ENCODE data around the gene ATG4D.

The ATG4D gene

GRCh38 chr19:10567656-10568055 lies 24.0 kb downstream of the ATG4D start:
- TF ChIP-seq, protein P1, sequence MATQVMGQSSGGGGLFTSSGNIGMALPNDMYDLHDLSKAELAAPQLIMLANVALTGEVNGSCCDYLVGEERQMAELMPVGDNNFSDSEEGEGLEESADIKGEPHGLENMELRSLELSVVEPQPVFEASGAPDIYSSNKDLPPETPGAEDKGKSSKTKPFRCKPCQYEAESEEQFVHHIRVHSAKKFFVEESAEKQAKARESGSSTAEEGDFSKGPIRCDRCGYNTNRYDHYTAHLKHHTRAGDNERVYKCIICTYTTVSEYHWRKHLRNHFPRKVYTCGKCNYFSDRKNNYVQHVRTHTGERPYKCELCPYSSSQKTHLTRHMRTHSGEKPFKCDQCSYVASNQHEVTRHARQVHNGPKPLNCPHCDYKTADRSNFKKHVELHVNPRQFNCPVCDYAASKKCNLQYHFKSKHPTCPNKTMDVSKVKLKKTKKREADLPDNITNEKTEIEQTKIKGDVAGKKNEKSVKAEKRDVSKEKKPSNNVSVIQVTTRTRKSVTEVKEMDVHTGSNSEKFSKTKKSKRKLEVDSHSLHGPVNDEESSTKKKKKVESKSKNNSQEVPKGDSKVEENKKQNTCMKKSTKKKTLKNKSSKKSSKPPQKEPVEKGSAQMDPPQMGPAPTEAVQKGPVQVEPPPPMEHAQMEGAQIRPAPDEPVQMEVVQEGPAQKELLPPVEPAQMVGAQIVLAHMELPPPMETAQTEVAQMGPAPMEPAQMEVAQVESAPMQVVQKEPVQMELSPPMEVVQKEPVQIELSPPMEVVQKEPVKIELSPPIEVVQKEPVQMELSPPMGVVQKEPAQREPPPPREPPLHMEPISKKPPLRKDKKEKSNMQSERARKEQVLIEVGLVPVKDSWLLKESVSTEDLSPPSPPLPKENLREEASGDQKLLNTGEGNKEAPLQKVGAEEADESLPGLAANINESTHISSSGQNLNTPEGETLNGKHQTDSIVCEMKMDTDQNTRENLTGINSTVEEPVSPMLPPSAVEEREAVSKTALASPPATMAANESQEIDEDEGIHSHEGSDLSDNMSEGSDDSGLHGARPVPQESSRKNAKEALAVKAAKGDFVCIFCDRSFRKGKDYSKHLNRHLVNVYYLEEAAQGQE (IDR thresholded peaks at IDR 0.05; ENCODE audit: low read depth) = no peak
- no peak for TF ChIP-seq CEBPB (IDR thresholded peaks at IDR 0.05)
- TF ChIP-seq FOXM1 (IDR thresholded peaks at IDR 0.05; ENCODE audit: borderline replicate concordance, low read depth) = no peak
- TF ChIP-seq YY1 (IDR thresholded peaks at IDR 0.05; ENCODE audit: low read depth) = no peak
- no peak for TF ChIP-seq TAF1 (IDR thresholded peaks at IDR 0.05; ENCODE audit: low read depth)
- TF ChIP-seq, protein P2, sequence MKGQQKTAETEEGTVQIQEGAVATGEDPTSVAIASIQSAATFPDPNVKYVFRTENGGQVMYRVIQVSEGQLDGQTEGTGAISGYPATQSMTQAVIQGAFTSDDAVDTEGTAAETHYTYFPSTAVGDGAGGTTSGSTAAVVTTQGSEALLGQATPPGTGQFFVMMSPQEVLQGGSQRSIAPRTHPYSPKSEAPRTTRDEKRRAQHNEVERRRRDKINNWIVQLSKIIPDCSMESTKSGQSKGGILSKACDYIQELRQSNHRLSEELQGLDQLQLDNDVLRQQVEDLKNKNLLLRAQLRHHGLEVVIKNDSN (IDR thresholded peaks at IDR 0.05) = no peak
- no peak for TF ChIP-seq ZBTB7A (IDR thresholded peaks at IDR 0.05; ENCODE audit: low read depth)
- no peak for TF ChIP-seq EP300 (IDR thresholded peaks at IDR 0.05; ENCODE audit: borderline replicate concordance)
- TF ChIP-seq CREB1 (IDR thresholded peaks at IDR 0.05; ENCODE audit: low read depth) = no peak
- TF ChIP-seq, protein P3, sequence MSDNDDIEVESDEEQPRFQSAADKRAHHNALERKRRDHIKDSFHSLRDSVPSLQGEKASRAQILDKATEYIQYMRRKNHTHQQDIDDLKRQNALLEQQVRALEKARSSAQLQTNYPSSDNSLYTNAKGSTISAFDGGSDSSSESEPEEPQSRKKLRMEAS (IDR thresholded peaks at IDR 0.05) = no peak
- no peak for TF ChIP-seq NFIC (IDR thresholded peaks at IDR 0.05)
- TF ChIP-seq TCF12 (IDR thresholded peaks at IDR 0.05; ENCODE audit: low read depth) = no peak
- TF ChIP-seq TEAD4 (IDR thresholded peaks at IDR 0.05) = no peak
- no peak for TF ChIP-seq EGR1 (IDR thresholded peaks at IDR 0.05)
- no peak for TF ChIP-seq RAD21 (IDR thresholded peaks at IDR 0.05; ENCODE audit: low read depth)

DNA sequence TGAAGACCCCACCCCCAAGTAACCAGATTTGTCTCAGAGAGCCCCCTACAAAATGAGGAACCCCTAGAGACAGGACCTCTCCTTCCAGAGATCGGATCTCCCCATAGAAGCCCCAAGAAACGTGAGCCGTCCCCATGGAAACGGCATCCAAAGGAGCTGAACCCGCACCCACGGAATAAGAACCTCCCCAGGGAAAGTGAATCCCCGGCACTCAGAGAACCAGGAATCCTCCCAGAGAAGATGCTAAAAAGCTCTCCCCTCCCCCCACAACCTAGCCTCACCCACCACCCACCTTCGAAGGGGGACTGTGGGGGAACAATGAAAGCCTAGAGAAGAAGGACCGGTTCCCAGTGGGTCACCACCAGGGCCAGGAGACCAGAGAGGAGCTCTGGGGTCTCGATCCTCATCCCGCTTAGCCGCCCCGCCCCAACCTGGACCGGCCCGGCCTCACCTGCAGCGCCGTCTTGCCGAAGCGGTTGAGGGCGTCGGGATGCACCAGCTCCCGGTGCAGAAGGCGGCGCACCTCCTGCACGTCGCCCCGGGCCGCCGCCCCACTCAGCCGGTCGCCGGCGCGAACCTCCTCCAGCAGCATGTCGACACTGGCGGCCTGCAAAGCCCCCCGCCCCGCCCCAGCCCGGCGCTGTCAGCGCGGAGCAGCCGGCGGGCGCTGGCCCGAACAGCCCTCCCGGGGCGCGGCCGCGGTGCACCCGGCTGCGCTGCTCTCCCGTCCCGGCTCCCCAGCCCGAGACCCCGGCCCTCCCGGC lies 24.5 kb downstream of the ATG4D start:
- no peak for TF ChIP-seq TAF1 (IDR thresholded peaks at IDR 0.05; ENCODE audit: low read depth)
- no peak for TF ChIP-seq NFIC (IDR thresholded peaks at IDR 0.05)
- TF ChIP-seq, protein P1 (IDR thresholded peaks at IDR 0.05; ENCODE audit: low read depth) = no peak
- TF ChIP-seq YY1 (IDR thresholded peaks at IDR 0.05; ENCODE audit: low read depth) = no peak
- no peak for TF ChIP-seq TCF12 (IDR thresholded peaks at IDR 0.05; ENCODE audit: low read depth)

DNA sequence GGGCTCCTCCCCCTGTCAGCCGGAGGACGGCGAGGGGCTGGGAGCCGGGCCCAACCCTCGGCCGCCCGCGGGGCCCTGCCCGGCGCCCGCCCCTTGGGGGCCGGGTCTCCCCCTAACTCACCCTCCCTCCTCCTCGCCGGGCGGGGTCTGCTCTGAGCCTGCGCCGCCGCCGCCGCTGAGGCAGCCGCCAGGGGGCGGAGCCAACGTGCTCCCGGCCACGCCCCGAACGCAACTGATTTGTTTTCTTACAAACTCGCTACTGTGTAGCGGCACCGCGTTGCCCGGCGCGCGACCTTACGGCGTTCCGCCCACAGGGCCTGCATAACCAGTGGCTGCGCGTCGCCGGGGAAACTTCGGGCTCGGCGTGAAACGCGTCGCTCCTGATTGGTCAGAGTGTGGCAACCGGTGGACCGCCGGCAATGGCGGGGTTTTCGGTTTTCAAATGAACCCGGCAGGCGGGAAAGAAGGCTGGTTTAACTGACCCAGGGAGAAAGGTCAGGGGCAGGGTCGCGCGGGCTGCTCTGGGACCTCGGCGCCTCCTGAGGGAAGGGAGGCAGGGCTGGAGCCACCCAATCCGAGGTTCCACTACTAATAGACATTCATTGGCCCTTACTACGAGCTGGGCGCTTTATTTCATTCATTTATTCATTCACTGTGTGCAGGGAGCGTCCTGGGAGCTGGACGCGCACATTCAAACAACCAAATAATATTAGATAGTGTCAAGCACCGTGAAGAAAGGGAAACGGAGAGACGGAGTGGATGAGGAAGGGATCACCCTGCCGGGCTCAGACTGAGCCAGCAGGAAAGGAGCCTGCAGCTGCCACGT lies 25.3 kb downstream of the ATG4D start, which contains the start of gene CDKN2D:
TSS of gene CDKN2D (minus strand) at position 154 of the 826 bp plus-strand sequence. CDS start 326 bp downstream, outside the sequence.
- TF ChIP-seq NFIC (IDR thresholded peaks at IDR 0.05) = 0 out of 2 replicates have a peak, but pooled peaks have one; percentile 4
- TF ChIP-seq, protein P3 (IDR thresholded peaks at IDR 0.05) = peak; percentile 67
- no peak; the same call in 1 of the 2 replicates for TF ChIP-seq FOXM1 (IDR thresholded peaks at IDR 0.05; ENCODE audit: borderline replicate concordance, low read depth)
- TF ChIP-seq, protein P2 (IDR thresholded peaks at IDR 0.05) = no peak
- TF ChIP-seq CREB1 (IDR thresholded peaks at IDR 0.05; ENCODE audit: low read depth) = 0 out of 2 replicates have a peak, but pooled peaks have one; percentile 37
- peak; percentile 49 for TF ChIP-seq TAF1 (IDR thresholded peaks at IDR 0.05; ENCODE audit: low read depth)

DNA sequence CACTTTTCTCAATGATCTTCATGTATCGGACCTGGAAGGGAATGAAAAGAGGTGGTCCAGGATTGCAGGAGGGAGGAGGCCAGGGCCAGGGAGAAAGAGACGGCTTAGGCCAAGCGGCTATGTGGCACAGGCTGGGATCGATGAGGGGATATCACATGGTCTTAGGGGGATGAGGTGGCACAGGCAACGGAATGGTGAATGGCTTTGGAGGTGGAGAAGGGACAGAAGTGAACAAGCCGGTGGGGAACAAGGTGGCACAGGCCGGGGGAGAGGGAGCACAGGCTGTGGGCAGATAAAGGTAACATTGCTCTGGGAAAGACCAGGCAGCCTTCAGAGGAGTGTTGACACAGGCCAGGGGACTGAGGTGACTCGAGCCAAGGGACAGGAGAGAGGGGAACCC lies 30.8 kb downstream of the ATG4D start:
- TF ChIP-seq, protein P1 (IDR thresholded peaks at IDR 0.05; ENCODE audit: low read depth) = no peak
- no peak for TF ChIP-seq CEBPB (IDR thresholded peaks at IDR 0.05)

Data from Ishikawa (cell line).